ENCODE data around the gene SLX4IP. TPM values are rescaled to one million over a fixed set of nuclear protein-coding genes. Genes with fewer than 3 reads are reported as not detected.

The SLX4IP gene
- total RNA-seq, 1 experiment from 2014 or later, result 7.4 TPM

- TF ChIP-seq ATF6 (CRISPR knock-in tag; IDR thresholded peaks at IDR 0.05), result no peak
- no peak for TF ChIP-seq ZNF396 (CRISPR knock-in tag; IDR thresholded peaks at IDR 0.05; ENCODE audit: borderline replicate concordance)
- TF ChIP-seq ZNF281 (CRISPR knock-in tag; IDR thresholded peaks at IDR 0.05), result no peak
- no peak for TF ChIP-seq GABPB1 (CRISPR knock-in tag; IDR thresholded peaks at IDR 0.05)
- no peak for TF ChIP-seq GTF2I (CRISPR knock-in tag; conservative IDR thresholded peaks at IDR 0.05)
These were observed 43.8 kb downstream of the SLX4IP start (continued) for GRCh38 chr20:10478930-10479329.

GRCh38 chr20:10481676-10482075 lies 46.6 kb downstream of the SLX4IP start:
- CTCF ChIA-PET, result no interaction called here
- ATAC-seq, result no peak; the same call in 1 of the 2 replicates
- H3K9me3 Mint-ChIP-seq, result no peaks in the 10 kb centered on the region
- H3K36me3 Mint-ChIP-seq, result no peaks in the 10 kb centered on the region
- no peak overlapping the region for H3K4me3 Mint-ChIP-seq
- peaks cover 18% of the 10 kb centered on the region for H3K4me1 Mint-ChIP-seq
- 0 out of 2 replicates have a peak overlapping the region, but pooled peaks have one; percentile 20 for H3K27ac Mint-ChIP-seq
- POLR2A ChIA-PET, result no interaction called here
- DNase-seq (ENCODE audit: low spot score), result no peak
- H3K27me3 Mint-ChIP-seq (ENCODE audit: low read depth), result no peaks in the 10 kb centered on the region
- TF ChIP-seq GTF2I (CRISPR knock-in tag; conservative IDR thresholded peaks at IDR 0.05) (no peak), ATF2 (CRISPR knock-in tag; IDR thresholded peaks at IDR 0.05; ENCODE audit: borderline replicate concordance, low read depth) (no peak), HMGA2 (CRISPR knock-in tag; IDR thresholded peaks at IDR 0.05) (no peak), TCF7 (CRISPR knock-in tag; IDR thresholded peaks at IDR 0.05; ENCODE audit: low read depth) (no peak), FOXP4 (CRISPR knock-in tag; IDR thresholded peaks at IDR 0.05) (no peak), FOXJ3 (CRISPR knock-in tag; IDR thresholded peaks at IDR 0.05; ENCODE audit: borderline replicate concordance) (no peak), NR3C1 (CRISPR knock-in tag; conservative IDR thresholded peaks at IDR 0.05; ENCODE audit: low read depth) (no peak), MXD4 (CRISPR knock-in tag; IDR thresholded peaks at IDR 0.05; ENCODE audit: borderline replicate concordance) (no peak), ZNF423 (CRISPR knock-in tag; IDR thresholded peaks at IDR 0.05) (no peak), RORB (CRISPR knock-in tag; IDR thresholded peaks at IDR 0.05) (no peak), JUN (CRISPR knock-in tag; IDR thresholded peaks at IDR 0.05) (no peak), ELF4 (CRISPR knock-in tag; IDR thresholded peaks at IDR 0.05; ENCODE audit: low read depth) (no peak), KAT7 (CRISPR knock-in tag; IDR thresholded peaks at IDR 0.05; ENCODE audit: borderline replicate concordance) (no peak), NFATC4 (CRISPR knock-in tag; IDR thresholded peaks at IDR 0.05) (no peak)
- TF ChIP-seq, protein P1, sequence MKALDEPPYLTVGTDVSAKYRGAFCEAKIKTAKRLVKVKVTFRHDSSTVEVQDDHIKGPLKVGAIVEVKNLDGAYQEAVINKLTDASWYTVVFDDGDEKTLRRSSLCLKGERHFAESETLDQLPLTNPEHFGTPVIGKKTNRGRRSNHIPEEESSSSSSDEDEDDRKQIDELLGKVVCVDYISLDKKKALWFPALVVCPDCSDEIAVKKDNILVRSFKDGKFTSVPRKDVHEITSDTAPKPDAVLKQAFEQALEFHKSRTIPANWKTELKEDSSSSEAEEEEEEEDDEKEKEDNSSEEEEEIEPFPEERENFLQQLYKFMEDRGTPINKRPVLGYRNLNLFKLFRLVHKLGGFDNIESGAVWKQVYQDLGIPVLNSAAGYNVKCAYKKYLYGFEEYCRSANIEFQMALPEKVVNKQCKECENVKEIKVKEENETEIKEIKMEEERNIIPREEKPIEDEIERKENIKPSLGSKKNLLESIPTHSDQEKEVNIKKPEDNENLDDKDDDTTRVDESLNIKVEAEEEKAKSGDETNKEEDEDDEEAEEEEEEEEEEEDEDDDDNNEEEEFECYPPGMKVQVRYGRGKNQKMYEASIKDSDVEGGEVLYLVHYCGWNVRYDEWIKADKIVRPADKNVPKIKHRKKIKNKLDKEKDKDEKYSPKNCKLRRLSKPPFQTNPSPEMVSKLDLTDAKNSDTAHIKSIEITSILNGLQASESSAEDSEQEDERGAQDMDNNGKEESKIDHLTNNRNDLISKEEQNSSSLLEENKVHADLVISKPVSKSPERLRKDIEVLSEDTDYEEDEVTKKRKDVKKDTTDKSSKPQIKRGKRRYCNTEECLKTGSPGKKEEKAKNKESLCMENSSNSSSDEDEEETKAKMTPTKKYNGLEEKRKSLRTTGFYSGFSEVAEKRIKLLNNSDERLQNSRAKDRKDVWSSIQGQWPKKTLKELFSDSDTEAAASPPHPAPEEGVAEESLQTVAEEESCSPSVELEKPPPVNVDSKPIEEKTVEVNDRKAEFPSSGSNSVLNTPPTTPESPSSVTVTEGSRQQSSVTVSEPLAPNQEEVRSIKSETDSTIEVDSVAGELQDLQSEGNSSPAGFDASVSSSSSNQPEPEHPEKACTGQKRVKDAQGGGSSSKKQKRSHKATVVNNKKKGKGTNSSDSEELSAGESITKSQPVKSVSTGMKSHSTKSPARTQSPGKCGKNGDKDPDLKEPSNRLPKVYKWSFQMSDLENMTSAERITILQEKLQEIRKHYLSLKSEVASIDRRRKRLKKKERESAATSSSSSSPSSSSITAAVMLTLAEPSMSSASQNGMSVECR (CRISPR knock-in tag; IDR thresholded peaks at IDR 0.05; ENCODE audit: borderline replicate concordance), result no peak
- TF ChIP-seq, protein P2, sequence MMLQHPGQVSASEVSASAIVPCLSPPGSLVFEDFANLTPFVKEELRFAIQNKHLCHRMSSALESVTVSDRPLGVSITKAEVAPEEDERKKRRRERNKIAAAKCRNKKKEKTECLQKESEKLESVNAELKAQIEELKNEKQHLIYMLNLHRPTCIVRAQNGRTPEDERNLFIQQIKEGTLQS (CRISPR knock-in tag; conservative IDR thresholded peaks at IDR 0.05), result no peak
- TF ChIP-seq, protein P3, sequence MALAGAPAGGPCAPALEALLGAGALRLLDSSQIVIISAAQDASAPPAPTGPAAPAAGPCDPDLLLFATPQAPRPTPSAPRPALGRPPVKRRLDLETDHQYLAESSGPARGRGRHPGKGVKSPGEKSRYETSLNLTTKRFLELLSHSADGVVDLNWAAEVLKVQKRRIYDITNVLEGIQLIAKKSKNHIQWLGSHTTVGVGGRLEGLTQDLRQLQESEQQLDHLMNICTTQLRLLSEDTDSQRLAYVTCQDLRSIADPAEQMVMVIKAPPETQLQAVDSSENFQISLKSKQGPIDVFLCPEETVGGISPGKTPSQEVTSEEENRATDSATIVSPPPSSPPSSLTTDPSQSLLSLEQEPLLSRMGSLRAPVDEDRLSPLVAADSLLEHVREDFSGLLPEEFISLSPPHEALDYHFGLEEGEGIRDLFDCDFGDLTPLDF (CRISPR knock-in tag; IDR thresholded peaks at IDR 0.05), result no peak

Data from WTC11 (cell line).